PC-3 (cell line): Measurements from ENCODE around the gene EPHA1. TPM values are rescaled to one million over a fixed set of nuclear protein-coding genes. Genes with fewer than 3 reads are reported as not detected.
"Not testable (repeated sequence)": the region's sequence is repeated elsewhere in the genome, so short reads cannot be mapped to it uniquely, and the experiment has no call there.

Experiments used
- ATAC-seq: fragments of 200-7000 bp; cut with Tn5 transposase; 2 replicates; pipeline ENCODE4 v1.9.1; 2020; ENCODE audit warnings: mild to moderate bottlenecking, moderate library complexity
- BruUV-seq: library from RNA; stranded (reverse); fragments of 400-500 nt; replicated peaks from 2 replicates; lab custom pipeline; 2021; lab: Mats Ljungman, UMichigan
- CTCF ChIA-PET: fragments of 300-600 bp; sonication (Branson Sonifier 250); formaldehyde crosslinking; loops from one replicate; lab custom pipeline; 2022; ENCODE audit warnings: antibody characterized with exemption; lab: Charles Lee
- POLR2A ChIA-PET: fragments of 300-600 bp; sonication (Branson Sonifier 250); formaldehyde crosslinking; loops from one replicate; lab custom pipeline; 2022; ENCODE audit warnings: antibody characterized with exemption; ENCODE audit not compliant: unreplicated experiment; lab: Charles Lee
- DNase-seq: peaks from one replicate; pipeline ENCODE4 v3.0.0-alpha.2; 2015
- H2AFZ ChIP-seq: fragments of 300-600 bp; sonication (generic); 2 replicates; pipeline ENCODE4 v1.6.0; 2016; ENCODE audit warnings: antibody characterized with exemption, low read length
- H3F3A ChIP-seq: fragments of 300-600 bp; sonication (generic); one replicate; pipeline ENCODE4 v1.6.0; 2017; ENCODE audit warnings: antibody characterized with exemption, low read length, control low read depth, mild to moderate bottlenecking; ENCODE audit not compliant: unreplicated experiment
- H3K27ac ChIP-seq: fragments of 300-600 bp; sonication (generic); 2 replicates; pipeline ENCODE4 v1.5.1; 2016; ENCODE audit warnings: mild to moderate bottlenecking, low read length
- H3K27me3 ChIP-seq: fragments of 300-600 bp; sonication (generic); 2 replicates; pipeline ENCODE4 v1.6.1; 2016; ENCODE audit warnings: low read length, mixed read lengths
- H3K36me3 ChIP-seq: fragments of 300-600 bp; sonication (generic); 2 replicates; pipeline ENCODE4 v1.6.1; 2016; ENCODE audit warnings: low read depth, mixed run types, low read length, mixed read lengths
- H3K4me1 ChIP-seq: fragments of 300-600 bp; sonication (generic); 2 replicates; pipeline ENCODE4 v1.5.1; 2016; ENCODE audit warnings: low read length; ENCODE audit not compliant: insufficient read depth
- H3K4me2 ChIP-seq: fragments of 300-600 bp; sonication (generic); 2 replicates; pipeline ENCODE4 v1.6.0; 2016; ENCODE audit warnings: low read length
- H3K4me3 ChIP-seq: fragments of 300-600 bp; sonication (generic); 2 replicates; pipeline ENCODE4 v1.5.1; 2016; ENCODE audit warnings: mild to moderate bottlenecking, low read length, mixed read lengths
- H3K79me2 ChIP-seq: fragments of 300-600 bp; sonication (generic); 2 replicates; pipeline ENCODE4 v1.6.1; 2017; ENCODE audit warnings: low read length, mixed read lengths
- H3K9ac ChIP-seq: fragments of 300-600 bp; sonication (generic); 2 replicates; pipeline ENCODE4 v1.6.0; 2016; ENCODE audit warnings: mild to moderate bottlenecking, low read length
- H3K9me2 ChIP-seq: fragments of 300-600 bp; sonication (generic); replicated peaks from 2 replicates; pipeline ENCODE4 v1.6.1; 2016; ENCODE audit warnings: mixed run types, low read length, mixed read lengths
- H3K9me3 ChIP-seq: fragments of 300-600 bp; sonication (generic); 2 replicates; pipeline ENCODE4 v1.6.1; 2016; ENCODE audit warnings: low read length, mixed read lengths
- H4K20me1 ChIP-seq: fragments of 300-600 bp; sonication (generic); 2 replicates; pipeline ENCODE4 v1.6.1; 2016; ENCODE audit warnings: low read length, mixed read lengths
- EZH2 ChIP-seq: fragments of 300-600 bp; sonication (generic); IDR thresholded peaks from one replicate; pipeline ENCODE4 v1.6.1; 2017; ENCODE audit warnings: antibody characterized with exemption, mild to moderate bottlenecking, low read length; ENCODE audit not compliant: unreplicated experiment
- EZH2phosphoT487 ChIP-seq: fragments of 300-600 bp; sonication (generic); IDR thresholded peaks from 2 replicates; pipeline ENCODE4 v1.6.1; 2018; ENCODE audit warnings: mild to moderate bottlenecking, antibody characterized with exemption, low read length, borderline replicate concordance
- intact Hi-C: fragments of 100-400 bp; cut with micrococcal nuclease; formaldehyde crosslinking; loops from 2 replicates; pipeline ENCODE4 v1.9.0; 2023
- total RNA-seq: library from RNA; depleted of rRNA; stranded (reverse); fragments of >200 nt; gene quantifications from 2 replicates; pipeline ENCODE4 v1.2.3, GENCODE V29; 2014
- TF ChIP-seq, protein P1 (sequence below): fragments of 300-600 bp; sonication (generic); conservative IDR thresholded peaks from 2 replicates; pipeline ENCODE4 v1.5.1; 2017; ENCODE audit warnings: antibody characterized with exemption, low read depth, mild to moderate bottlenecking, low read length

EPHA1 gene
- total RNA-seq, 1 experiment from 2014 or later = 46.4 TPM

- CTCF ChIA-PET = interaction anchor here (0.6 kb wide), 1 partner anchor 42 kb away, joined by 12 read pairs; no protein-coding TSS in a partner anchor
- no peaks in the 10 kb centered on the region for H3K9me3 ChIP-seq
- no peak overlapping the region for H3K9ac ChIP-seq
- no peaks in the 10 kb centered on the region for H4K20me1 ChIP-seq
- TF ChIP-seq EZH2 = no peak
- TF ChIP-seq, protein P1, sequence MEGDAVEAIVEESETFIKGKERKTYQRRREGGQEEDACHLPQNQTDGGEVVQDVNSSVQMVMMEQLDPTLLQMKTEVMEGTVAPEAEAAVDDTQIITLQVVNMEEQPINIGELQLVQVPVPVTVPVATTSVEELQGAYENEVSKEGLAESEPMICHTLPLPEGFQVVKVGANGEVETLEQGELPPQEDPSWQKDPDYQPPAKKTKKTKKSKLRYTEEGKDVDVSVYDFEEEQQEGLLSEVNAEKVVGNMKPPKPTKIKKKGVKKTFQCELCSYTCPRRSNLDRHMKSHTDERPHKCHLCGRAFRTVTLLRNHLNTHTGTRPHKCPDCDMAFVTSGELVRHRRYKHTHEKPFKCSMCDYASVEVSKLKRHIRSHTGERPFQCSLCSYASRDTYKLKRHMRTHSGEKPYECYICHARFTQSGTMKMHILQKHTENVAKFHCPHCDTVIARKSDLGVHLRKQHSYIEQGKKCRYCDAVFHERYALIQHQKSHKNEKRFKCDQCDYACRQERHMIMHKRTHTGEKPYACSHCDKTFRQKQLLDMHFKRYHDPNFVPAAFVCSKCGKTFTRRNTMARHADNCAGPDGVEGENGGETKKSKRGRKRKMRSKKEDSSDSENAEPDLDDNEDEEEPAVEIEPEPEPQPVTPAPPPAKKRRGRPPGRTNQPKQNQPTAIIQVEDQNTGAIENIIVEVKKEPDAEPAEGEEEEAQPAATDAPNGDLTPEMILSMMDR = no peak
- TF ChIP-seq EZH2phosphoT487 = no peak
- no peak overlapping the region for H3K4me2 ChIP-seq
- intact Hi-C loops = no loop called here
- no peaks in the 10 kb centered on the region for H3K27me3 ChIP-seq
- no peak for ATAC-seq
- no peaks in the 10 kb centered on the region for H3F3A ChIP-seq
- H3K4me3 ChIP-seq = no peak overlapping the region
- H3K79me2 ChIP-seq = no peaks in the 10 kb centered on the region
- H3K27ac ChIP-seq = no peak overlapping the region
- peaks cover 12% of the 10 kb centered on the region for H3K4me1 ChIP-seq
- no peak overlapping the region for H2AFZ ChIP-seq
- no TSS peak for BruUV-seq
- no peak for DNase-seq
- POLR2A ChIA-PET = no interaction called here
- no peaks in the 10 kb centered on the region for H3K36me3 ChIP-seq
- H3K9me2 ChIP-seq = no peaks in the 10 kb centered on the region
Measured at GRCh38 chr7:143422033-143422432, 13.4 kb upstream of the EPHA1 start.

DNA sequence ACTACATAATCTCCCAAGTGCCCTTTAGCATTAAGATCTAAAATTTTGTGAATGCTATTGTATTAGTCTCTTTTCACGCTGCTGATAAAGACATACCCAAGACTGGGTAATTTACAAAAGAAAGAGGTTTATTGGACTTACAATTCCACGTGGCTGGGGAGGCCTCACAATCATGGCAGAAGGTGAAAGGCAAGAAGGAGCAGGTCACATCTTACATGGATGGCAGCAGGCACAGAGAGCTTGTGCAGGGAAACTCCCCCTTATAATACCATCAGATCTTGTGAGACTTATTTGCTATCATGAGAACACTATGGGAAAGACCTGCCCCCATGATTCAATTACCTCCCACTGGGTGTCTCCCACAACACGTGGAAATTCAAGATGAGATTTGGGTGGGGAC, 12.0 kb upstream of the EPHA1 start:
- intact Hi-C loops, H3K27me3 ChIP-seq, H3K36me3 ChIP-seq, H3K79me2 ChIP-seq, H3K27ac ChIP-seq, BruUV-seq, DNase-seq, H3K9ac ChIP-seq, H3K9me3 ChIP-seq, H3F3A ChIP-seq, H3K4me2 ChIP-seq, H4K20me1 ChIP-seq, ATAC-seq, H2AFZ ChIP-seq, POLR2A ChIA-PET, H3K9me2 ChIP-seq, H3K4me3 ChIP-seq, CTCF ChIA-PET: not testable (repeated sequence)
- peaks cover 19% of the 10 kb centered on the region for H3K4me1 ChIP-seq

DNA sequence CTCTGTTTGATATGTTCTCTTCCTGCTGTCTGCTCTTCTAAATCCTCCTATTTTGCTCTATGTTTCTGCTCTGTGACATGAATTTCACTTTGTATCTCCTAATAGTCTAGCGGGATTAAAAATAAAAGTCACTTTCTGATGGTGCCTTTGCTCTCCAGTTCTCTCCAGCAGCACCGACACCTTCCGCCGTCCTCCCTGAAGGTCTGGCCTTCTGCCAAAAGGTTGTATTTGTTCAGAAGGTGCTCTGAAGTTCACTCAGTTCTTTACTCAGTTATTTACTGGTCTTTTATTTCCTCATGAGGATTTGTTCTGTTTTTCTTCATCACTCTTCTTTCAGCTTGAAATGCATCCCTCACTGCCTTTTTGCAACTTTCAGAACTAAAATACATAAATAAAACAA, 11.2 kb upstream of the EPHA1 start:
- DNase-seq (peak; percentile 41), ATAC-seq (no peak)
- BruUV-seq = no TSS peak
- Histone ChIP-seq H3K36me3 (no peaks in the 10 kb centered on the region), H2AFZ (no peak overlapping the region), H3K4me1 (peaks cover 26% of the 10 kb centered on the region), H3K9me2 (no peaks in the 10 kb centered on the region), H4K20me1 (no peaks in the 10 kb centered on the region), H3K4me2 (no peak overlapping the region), H3K4me3 (no peak overlapping the region), H3K27me3 (no peaks in the 10 kb centered on the region), H3K79me2 (no peaks in the 10 kb centered on the region), H3F3A (no peaks in the 10 kb centered on the region), H3K9me3 (no peaks in the 10 kb centered on the region), H3K27ac (no peak overlapping the region), H3K9ac (no peak overlapping the region)
- intact Hi-C loops = loop anchor here (5.0 to 10.0 kb wide), 3 partner anchors 38 to 415 kb away; partner anchors contain the start of gene ZYX
- POLR2A ChIA-PET = no interaction called here
- TF ChIP-seq, protein P1 = no peak
- no peak for TF ChIP-seq EZH2phosphoT487
- TF ChIP-seq EZH2 = no peak
- CTCF ChIA-PET = no interaction called here
